NCI-H82 treated with DMSO at 0.1 percent for 48 hours (cell line): Measurements from ENCODE around the gene SYMPK.
"Not testable (repeated sequence)": the region's sequence is repeated elsewhere in the genome, so short reads cannot be mapped to it uniquely, and the experiment has no call there.

ENCODE experiments used
- DNase-seq: peaks from one replicate; lab custom pipeline; 2025; ENCODE audit not compliant: unreplicated experiment; lab: John Stamatoyannopoulos, UW

The SYMPK gene

DNA sequence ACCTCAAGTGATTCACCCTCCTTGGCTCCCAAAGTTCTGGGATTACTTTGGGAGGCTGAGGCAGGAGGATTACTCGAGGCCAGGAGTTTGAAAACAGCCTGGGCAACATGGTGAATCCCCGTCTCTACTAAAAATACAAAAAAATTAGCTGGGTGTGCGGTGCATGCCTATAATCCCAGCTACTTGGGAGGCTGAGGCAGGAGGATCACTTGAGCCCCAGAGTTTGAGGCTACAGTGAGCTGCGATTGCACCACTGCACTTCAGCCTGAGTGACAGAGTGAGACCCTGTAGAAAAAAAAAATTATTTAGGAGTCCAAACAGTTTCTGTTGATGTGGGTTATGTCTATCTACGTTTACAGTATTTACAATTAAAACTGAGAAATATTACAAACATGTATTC, 7.9 kb upstream of the SYMPK start:
- DNase-seq: no peak

DNA sequence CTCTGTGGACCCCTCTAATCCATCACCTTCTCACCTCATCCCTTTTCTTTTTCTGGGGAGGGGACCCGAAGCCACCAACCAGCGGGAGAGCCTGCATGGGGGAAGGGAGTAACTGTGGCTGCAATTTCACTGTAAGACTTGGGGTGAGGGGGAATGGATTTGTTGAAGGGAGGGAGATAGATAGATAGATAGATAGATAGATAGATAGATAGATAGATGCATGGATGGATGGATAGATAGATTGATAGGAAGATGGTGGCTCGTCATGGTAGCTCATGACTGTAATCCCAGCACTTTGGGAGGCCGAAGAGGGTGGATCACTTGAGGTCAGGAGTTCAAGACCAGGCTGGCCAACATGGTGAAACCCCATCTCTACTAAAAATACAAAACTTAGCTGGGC, 4.3 kb upstream of the SYMPK start:
- DNase-seq: not testable (repeated sequence)

DNA sequence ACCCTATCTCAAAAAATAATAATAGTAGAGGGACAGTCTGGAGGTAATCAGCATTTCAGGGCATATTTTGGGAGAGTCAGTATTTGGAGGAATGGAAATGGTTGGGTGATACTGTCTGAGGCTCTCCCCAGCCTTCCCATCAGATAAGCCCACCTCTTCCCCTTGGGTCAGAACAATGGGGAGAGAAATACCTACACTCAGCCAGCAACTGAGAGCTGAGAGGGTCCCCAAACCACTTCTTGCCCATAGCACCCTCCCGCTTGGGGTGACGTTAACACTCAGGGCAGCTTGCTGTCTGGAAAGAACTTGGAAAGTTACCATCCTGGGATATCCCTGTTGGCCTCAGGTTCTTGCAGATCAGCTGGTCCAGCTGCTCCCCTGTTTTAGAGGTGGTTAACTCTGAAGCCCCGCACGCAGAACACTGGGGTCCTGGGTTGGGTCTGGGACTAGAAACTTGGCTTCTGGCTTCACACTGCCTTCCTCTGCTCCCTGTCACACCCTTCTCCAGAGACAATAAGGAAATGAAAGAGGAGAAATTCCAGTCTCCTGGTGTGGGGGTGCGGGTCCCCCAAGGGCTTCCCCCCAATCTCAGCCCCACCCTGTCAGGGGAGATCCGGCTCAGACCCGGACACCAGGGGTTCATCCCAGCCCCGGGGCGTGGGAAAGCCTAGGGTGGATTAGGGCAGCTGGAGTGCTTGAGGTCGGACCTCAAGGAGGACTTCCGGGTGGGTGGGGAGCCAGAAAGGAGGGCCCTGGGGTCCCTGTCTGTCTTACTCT, 3.6 kb upstream of the SYMPK start:
- no peak for DNase-seq

DNA sequence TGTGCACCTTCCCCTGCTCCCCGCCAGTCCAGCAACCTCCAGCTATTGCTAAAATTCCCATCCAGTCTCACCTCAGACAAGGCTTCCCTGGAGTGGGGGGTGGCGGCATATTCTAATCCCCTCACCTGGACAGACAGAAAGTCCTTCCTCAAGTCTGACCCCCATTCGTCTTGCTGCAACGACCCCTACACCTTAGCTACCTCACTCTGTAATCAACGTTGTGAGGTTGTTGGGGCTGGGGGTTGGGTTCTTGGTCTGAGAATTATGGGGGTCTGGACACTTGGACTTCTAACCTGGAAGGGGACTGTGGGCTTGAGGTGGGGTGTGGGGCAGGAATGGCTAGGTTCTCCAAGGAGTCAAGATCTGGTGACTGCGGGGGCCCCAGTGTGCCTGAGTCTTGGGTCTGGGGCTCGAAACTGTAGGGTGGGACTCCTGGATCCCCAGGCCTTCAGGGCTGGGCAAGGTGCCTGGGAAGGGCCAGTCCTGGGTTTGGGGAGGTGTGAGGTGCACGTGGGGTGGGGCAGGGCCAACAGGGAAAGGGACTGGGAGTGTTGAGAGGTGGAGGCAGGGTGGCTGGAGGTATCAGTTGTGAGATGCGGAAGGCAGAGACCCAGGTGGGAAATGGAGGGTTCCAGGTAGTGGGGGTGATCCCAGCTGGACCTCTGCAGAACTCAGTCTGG, 2.5 kb upstream of the SYMPK start:
- no peak for DNase-seq

DNA sequence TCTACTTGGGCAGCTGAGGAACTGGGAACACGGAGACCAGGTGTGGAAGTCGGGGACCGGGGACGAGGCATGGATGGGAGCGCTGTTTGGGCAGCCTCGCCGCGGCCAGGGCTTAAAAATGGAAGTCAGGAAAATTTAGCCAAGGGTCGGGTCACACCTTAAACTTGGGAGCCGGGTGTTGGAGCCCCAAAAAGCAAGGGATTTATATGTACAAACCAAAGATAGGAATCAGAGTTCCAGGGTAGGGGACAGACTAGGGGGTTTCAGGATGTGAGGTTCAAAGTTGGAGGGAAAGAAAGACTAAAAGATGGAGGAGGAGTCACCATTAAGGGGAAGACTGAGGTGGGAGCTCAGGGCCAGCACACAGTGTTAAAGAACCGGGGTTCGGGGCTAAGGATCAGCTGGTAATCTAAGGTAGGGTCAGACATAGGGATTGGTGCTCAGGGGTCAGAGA, 1.7 kb upstream of the SYMPK start:
- no peak for DNase-seq

DNA sequence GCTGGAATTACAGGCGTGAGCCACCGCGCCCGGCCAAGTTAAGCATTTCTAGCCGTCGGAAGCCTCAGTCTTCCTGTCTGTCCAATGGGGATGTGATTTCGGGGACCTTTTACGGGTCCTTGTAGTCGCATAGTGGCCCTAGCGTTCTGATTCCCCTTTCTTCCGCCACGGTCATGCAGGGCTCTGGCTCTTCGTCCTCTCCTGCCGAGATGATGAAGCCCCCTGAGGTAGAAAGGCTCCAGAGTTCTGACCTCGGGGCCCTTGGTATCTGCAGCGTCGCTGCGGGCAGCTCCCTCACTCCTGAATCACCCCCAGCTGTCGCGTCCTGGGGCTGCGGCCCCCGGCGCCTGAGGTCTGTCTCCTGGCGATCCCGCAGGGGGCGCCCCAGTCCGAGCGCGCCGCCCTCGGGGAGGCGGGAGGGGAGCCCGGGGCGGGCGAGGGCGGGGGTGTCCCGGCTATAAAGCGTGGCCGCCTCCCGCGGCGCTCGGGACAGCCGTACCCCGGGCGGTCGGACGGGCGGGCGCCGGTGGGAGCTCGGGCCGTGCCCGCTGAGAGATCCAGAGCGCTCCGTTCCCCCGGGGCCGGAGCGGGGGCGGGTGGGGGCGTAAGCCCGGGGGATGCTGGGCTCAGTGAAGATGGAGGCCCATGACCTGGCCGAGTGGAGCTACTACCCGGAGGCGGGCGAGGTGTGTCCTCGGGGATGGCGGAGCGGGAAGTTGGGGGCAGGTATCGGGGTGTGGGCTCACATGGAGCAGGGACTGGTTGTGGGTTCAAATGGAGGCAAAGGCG, 1.1 kb upstream of the SYMPK start, which contains the start of gene FOXA3:
FOXA3 (plus strand) TSS at position 487 of the 789 bp plus-strand sequence; CDS start at position 618, 131 bp downstream.
- peak; percentile 62 for DNase-seq

DNA sequence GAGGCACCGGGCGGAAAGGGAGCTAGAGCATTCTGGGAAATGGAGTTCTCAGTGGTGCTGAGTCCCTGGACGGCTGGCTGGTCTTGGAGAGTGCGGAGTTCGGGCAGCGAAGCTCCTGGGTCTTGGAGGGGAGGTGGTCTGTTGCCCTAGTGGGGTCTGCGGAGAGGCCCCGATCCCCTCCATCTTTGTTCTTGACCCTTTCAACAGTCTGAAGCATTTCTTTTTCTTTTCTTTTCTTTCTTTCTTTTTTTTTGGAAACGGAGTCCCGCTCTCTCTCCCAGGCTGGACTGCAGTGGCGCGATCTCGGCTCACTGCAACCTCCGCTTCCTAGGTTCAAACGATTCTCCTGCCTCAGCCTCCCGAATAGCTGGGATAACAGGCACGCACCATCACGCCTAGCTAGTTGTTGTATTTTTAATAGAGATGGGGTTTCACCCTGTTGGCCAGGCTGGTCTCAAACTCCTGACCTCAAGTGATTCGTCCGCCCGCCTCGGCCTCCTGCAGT, 440 bp upstream of the SYMPK start:
- DNase-seq: no peak

DNA sequence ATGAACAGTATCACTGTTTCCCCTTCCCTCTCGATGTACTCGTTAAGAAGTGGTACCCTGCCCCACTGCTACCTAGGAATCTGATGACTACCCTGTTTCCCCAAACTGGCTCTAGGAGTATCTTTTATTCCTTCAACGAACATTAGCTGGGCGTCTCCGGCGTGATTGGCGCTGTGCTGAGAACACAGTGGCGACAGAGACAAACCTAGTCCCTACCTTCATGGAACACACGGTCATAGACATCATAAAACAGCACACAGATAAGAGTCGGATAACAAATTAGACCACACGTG, 730 bp downstream of the SYMPK start:
- no peak for DNase-seq

DNA sequence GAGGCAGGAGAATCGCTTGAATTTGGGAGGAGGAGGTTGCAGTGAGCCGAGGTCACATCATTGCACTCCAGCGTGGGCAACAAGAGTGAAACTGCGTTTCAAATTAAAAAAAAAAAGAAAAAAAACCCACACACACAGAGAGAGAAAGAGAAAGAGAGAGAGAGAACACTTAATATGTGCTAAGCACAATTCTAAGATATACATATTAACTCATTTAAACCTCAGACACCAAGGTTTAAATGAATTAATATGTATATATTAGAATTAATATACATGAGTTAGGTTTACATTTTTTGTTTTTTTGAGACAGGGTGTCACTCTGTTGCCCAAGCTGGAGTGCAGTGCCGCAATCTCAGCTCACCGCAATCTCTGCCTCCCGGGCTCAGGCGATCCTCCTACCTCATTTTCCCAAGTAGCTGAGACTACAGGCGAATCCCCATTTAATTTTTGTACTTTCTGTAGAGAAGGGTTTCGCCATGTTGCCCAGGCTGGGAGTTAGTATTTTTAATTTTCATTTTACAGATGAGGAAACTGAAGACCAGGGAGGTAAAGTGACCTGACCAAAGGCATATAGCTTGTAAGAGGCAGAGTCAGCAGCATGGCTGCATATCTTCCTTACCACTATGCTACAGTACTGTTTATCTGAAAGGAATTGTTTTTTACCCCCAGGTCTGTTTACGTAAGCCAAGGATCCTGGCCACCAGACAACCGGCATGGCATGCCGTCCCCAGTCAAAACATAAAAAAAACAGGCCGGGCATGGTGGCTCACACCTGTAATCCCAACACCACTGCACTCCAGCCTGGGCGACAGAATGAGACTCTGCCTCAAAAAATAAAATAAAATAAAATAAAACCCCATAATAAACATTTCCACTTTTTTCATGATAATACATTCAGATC, 2.3 kb downstream of the SYMPK start:
- no peak for DNase-seq

DNA sequence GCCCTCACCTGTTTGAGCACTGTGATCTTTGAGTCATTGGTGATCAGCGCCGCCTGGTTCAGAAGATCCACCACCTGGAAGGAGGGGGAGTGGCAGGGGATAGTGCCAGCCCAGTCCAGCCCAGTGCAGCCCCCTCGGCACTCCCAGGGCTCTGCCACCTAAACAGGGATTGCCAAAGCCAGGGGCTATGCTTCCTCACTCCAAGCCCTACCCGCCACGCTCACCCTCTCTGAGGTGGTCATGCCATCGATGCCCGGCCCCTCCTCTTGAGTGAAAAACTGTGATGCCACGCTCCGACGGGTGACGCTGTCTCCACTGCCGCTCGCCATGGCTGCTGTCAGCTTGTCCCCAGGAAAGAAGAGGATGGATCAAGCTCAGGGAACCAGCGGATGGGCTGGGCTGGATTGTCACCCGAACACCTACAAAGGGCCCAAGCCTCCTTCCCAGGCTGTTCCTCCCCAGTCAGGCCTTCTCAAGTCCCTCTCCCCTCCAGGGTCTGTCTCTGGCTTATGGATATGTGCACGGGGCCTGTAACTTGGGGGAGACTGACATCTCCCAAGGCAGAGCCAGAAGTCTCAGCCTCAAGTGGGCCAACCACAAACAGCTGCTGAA, 8.7 kb downstream of the SYMPK start:
- no peak for DNase-seq

DNA sequence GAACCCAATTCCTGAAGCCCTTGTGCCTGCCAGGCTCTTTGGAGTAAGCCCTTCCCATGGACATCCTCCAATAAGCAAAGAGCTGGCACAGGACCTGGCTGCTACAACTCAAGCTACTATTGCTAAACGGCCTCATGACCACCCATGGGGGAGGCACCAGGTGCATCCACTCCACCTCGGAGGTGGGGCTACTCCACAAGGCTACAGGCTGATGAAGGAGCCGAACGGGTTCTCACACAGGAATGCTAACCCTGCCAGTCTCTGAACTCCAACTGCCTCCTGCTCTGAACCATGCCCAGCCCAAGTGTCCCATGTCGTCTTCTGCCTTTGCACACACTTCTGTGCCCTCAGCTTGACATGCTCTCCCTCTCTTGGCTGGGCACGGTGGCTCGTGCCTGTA, 10.0 kb downstream of the SYMPK start:
- DNase-seq: no peak

DNA sequence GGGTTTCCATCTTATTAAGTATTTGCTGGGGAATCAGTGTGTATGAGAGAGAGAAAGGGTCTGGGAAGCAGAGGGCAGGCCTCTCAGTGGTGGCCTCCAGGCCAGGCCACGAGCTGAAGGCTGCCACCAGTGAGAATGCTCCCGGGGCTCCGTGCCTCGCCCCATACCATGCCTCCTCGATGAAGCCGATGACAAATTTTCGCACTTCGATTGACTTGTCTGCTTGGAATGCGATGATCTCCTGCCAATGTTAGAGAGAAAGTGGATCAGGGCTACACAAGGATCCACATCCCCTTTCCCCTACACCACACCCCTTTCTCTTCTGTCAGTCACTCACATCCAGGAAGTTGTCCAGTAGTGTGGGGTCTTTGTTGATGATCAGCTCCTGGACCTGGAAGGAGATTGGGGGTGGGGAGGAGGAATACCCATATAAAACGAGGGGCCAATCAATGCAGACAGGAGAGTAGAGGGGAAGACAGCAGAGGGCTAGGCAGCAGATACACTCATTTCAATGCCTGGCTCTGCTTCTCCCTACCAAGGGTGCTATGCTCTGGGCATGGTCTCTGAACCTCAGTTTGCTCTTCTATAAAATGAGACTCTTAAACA, 10.7 kb downstream of the SYMPK start:
- DNase-seq: no peak

DNA sequence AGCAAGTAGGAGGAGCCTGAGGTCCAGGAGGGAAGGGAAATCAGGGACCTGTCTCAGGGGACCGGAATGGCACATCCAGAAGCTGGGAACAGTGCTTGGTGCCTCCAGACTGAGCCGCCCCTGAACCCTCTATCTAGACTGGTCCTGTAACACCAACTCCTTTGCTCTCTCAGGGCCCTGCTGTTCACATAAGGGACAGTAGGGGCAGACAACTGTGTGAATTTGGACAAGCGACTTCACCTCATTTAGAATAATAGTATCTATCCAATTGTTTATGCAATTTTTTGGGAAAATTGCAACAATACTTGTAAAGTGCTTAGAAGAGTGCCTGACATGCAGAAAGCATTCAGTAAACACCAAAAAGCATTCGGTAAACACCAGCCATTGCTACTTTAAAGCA, 14.0 kb downstream of the SYMPK start:
- DNase-seq: no peak

DNA sequence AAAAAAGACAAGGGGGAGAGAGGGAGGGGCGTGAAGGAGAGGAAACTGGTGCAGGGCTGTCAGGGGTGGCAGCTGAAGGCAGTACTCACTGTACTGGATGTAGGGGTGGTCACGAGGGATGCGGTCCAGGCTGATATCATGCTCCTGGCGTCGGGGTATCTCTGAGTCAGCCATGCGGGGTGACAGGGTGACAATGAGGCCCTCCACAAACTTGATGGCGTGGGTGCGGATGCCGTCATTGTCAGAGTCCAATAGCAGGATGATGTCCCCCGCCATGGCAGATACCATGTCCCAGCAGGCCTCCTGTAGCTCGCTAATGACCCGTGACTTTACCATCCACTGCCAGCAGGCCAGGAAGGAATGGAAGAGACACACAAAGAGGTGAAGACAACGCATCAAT, 15.3 kb downstream of the SYMPK start:
- no peak for DNase-seq

DNA sequence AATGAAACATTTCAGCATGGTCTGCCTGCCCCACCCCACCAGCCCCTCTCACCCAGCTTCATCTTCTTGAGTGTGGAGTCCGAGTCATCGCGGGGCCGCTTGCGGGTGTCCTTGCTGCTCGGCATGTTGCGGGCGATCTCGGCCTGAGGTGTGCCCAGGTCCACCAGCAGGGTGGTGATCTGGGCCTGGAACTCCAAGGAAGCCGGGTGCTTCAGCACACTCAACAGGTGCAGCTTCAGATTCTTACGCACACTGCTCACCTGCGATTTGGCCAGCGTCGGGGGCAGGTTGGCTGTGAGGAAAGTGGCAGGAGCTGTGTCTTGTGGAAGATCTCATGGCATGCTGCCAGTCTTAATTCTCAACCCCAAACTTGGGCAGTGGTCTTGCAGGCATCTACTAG, 20.7 kb downstream of the SYMPK start:
- DNase-seq: no peak

DNA sequence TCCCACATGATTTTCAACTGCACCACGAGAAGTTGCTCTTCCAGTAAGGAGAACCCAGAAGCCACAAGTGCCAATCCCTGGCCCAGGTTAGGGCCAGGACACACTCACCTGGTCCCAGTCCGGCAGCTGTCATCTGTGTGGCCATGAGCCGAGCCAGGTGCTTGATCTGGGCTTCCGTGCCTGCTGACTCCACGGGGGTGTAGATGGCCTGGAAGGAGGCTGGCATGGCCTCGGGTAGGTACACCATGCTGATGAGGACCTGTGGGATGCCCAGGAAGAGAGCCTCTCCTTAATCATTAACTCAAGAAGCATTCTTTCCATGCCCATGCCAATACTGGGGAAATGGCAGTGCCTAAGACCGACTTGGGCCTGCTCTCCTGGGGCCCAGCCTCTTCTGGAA, 28.0 kb downstream of the SYMPK start:
- no peak for DNase-seq

DNA sequence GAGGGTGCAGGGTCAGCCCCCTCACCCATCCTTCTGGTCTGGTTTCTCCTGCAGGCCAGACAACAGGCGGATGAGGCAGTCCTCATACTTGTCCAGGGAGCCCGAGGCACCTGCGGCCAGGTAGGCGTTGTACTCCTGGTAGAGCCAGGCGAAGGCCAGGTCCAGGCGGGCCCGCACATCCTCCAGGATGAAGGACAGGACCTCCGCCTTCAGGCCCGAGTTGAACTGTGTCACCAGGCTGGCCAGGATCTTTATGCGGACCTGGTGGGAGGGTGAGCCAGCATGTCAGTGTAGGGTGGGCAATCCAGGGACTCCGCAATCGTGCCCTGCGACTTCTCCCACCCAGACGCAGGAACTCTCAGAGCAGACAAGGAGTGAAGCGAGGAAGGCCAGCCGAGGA, 34.0 kb downstream of the SYMPK start:
- no peak for DNase-seq

DNA sequence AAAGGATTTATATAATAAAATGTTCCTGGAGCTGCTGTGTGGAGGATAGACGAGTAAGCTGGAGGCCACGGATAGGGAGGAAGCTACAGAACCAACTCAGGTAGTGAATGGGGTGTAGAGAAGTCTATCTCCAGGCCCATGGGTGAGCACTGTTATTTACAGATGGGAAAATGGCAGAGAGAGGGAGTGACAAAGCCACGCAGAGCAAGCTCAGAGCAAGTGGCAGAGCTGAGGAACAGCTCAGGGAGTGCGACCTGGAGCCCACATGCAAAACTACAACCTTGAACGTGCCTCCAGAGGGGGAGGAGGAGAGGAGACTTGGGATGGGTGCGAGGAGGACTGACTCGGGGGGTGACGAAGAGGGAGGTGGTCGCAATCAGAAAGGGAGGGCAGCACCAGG, 34.4 kb downstream of the SYMPK start:
- DNase-seq: no peak

DNA sequence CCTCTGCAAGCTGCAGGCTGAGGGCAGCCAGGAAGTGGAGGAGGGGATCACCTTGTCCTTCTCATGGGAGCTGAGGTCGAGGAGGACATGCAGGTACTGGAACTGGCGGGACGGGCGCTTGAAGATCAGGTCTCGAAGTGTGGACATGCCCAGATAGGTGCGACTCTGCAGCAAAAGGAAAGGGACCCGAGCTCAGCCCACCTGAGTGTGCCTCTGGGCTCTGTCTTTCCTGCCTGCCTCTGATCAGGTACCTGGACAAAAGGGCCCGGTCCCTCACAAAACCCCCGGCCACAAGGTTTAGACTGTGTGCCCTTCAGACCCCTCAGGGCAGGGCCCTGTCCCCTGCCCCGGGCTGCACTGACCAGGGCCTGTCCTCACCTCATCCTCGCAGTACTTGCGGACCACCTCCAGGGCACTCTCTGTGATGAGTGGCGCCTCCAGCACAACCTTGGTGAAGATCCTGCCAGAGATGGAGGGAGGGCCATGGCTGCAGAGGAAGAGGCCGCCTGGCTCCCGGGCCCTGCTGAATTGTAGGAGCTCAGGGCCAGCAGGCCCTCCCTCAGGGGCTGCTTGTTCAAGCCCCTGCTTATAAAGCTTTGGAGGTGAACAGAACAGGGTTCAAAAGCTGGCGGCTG, 35.4 kb downstream of the SYMPK start:
- no peak for DNase-seq
